Prostate gland (tissue), 2 donors: ENCODE measurements around the gene CRTC2. TPM values are rescaled to one million over a fixed set of nuclear protein-coding genes. Genes with fewer than 3 reads are reported as not detected.

Source experiments
- DNase-seq: peaks from one replicate; pipeline ENCODE4 v3.0.0-alpha.2; 2019; ENCODE audit warnings: low spot score
- H3K27ac ChIP-seq, 2 donors: fragments of 200-600 bp; sonication (generic); 2 replicates each; pipeline ENCODE4 v1.5.1; 2017 to 2019
- H3K27me3 ChIP-seq: fragments of 200-600 bp; sonication (generic); replicated peaks from 2 replicates; pipeline ENCODE4 v1.5.1; 2019; ENCODE audit not compliant: insufficient read depth
- H3K36me3 ChIP-seq, 2 donors: fragments of 200-600 bp; sonication (generic); 1 replicate in 1 of 2; 2 replicates in 1 of 2; pipeline versions ENCODE4 v1.5.1 to v1.8.1; 2017 to 2019
- H3K4me1 ChIP-seq: fragments of 200-600 bp; sonication (generic); replicated peaks from 2 replicates; pipeline ENCODE4 v1.5.1; 2019
- H3K4me3 ChIP-seq, 2 donors: fragments of 200-600 bp; sonication (generic); 2 replicates each; pipeline ENCODE4 v1.5.1; 2017 to 2019
- H3K9me3 ChIP-seq: fragments of 200-600 bp; sonication (generic); 2 replicates; pipeline ENCODE4 v1.5.1; 2017
- POLR2A ChIP-seq: fragments of 450-650 bp; IDR thresholded peaks from one replicate; pipeline ENCODE4 v1.6.1; 2016; ENCODE audit warnings: antibody characterized with exemption, mild to moderate bottlenecking
- POLR2AphosphoS5 ChIP-seq: sonication (generic); formaldehyde crosslinking; IDR thresholded peaks from one replicate; pipeline ENCODE4 v1.6.1; 2017; ENCODE audit warnings: antibody characterized with exemption
- WGBS: methylation state at CpG from one replicate; pipeline ENCODE4 v1.1.5; 2018; 5-methylcytosine and 5-hydroxymethylcytosine counted together
- intact Hi-C: fragments of 100-400 bp; cut with DNase I; formaldehyde crosslinking; loops from one replicate; pipeline ENCODE4 v1.14.2; 2022
- total RNA-seq, 2 donors: library from RNA; depleted of rRNA; stranded (reverse); fragments of >200 nt; gene quantifications; one replicate each; pipeline ENCODE4 v1.1.0, GENCODE V29; 2016
- TF ChIP-seq, protein P1 (sequence below), 4 experiments: fragments of 200-600 bp in 2 of 4; fragments of 450-650 bp in 2 of 4; sonication (generic) in 2 of 4; IDR thresholded peaks; 1 replicate in 3 of 4; 2 replicates in 1 of 4; pipeline ENCODE4 v1.5.1; 2016 to 2019; ENCODE audit warnings: antibody characterized with exemption in 4 of 4, mild to moderate bottlenecking in 2 of 4, moderate library complexity in 2 of 4

Gene CRTC2
- total RNA-seq, 2 donors from 2014 or later = 18.5 to 30.2 TPM

DNA sequence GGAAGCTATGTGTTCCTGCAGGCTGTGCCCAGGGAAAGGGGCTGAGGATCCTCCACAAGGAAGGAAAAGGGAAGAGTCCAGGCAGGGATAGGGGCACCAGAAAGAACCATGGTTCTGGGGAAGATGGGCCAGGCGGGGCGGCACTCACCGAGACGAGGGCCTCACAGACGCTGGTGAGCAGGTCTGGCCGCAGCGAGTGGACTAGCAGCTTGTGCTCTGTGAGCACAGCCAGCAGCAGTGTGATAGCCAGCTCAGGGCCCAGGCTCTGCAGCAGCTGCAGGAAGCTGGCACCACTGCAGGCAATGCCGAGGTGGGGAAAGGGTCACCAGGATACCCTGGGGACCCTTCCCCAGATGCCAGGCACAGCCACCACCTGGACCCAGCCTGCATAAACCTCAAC, 17.7 kb downstream of the CRTC2 start:
- Histone ChIP-seq H3K27ac (no peak overlapping the region), H3K27me3 (no peaks in the 10 kb centered on the region), H3K4me1 (no peaks in the 10 kb centered on the region), H3K4me3 (no peak overlapping the region), H3K36me3 (peaks cover 4 to 18% of the 10 kb centered on the region in 2 donors), H3K9me3 (no peaks in the 10 kb centered on the region)
- no peak for DNase-seq
- 94% methylated on average over 8 of the region's 8 CpGs for WGBS
- TF ChIP-seq POLR2AphosphoS5 (no peak), POLR2A (no peak)
- TF ChIP-seq, protein P1, sequence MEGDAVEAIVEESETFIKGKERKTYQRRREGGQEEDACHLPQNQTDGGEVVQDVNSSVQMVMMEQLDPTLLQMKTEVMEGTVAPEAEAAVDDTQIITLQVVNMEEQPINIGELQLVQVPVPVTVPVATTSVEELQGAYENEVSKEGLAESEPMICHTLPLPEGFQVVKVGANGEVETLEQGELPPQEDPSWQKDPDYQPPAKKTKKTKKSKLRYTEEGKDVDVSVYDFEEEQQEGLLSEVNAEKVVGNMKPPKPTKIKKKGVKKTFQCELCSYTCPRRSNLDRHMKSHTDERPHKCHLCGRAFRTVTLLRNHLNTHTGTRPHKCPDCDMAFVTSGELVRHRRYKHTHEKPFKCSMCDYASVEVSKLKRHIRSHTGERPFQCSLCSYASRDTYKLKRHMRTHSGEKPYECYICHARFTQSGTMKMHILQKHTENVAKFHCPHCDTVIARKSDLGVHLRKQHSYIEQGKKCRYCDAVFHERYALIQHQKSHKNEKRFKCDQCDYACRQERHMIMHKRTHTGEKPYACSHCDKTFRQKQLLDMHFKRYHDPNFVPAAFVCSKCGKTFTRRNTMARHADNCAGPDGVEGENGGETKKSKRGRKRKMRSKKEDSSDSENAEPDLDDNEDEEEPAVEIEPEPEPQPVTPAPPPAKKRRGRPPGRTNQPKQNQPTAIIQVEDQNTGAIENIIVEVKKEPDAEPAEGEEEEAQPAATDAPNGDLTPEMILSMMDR (IDR thresholded peaks at IDR 0.05) = no peak
- intact Hi-C loops = no loop called here

DNA sequence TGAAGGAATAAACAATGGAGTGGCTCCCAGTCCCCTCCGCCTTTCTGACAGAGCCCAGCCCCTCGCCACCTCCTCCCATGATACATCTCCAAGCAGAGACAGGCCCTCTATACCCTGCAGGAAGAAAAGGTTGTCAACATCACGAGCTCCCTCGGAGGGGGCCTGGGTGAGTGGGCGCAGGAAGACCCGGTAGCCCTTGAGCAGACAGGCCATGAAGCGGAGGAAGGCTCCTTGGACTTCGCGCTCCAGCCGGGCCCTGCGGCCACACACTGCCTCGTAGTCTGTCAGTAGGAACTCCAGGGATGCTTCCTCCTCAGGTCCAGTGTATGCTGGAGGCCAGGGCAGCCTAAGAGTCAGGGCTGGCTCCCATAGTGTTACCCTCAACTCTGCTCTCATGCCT, 18.9 kb downstream of the CRTC2 start:
- Histone ChIP-seq H3K36me3 (peaks cover 4 to 24% of the 10 kb centered on the region in 2 donors), H3K27me3 (no peaks in the 10 kb centered on the region), H3K4me3 (no peak overlapping the region), H3K4me1 (no peaks in the 10 kb centered on the region), H3K9me3 (no peaks in the 10 kb centered on the region), H3K27ac (no peak overlapping the region)
- intact Hi-C loops = no loop called here
- TF ChIP-seq POLR2AphosphoS5 (no peak), POLR2A (no peak)
- TF ChIP-seq, protein P1 (IDR thresholded peaks at IDR 0.05) = no peak
- WGBS = 59% methylated on average over 3 of the region's 12 CpGs
- no peak for DNase-seq

- Histone ChIP-seq H3K9me3 (no peaks in the 10 kb centered on the region), H3K27ac (no peak overlapping the region), H3K4me3 (no peak overlapping the region), H3K27me3 (no peaks in the 10 kb centered on the region), H3K36me3 (peaks cover 4 to 29% of the 10 kb centered on the region in 2 donors), H3K4me1 (no peaks in the 10 kb centered on the region)
- 90% methylated on average over 3 of the region's 3 CpGs for WGBS
- intact Hi-C loops = no loop called here
- TF ChIP-seq POLR2AphosphoS5 (no peak), POLR2A (no peak)
- no peak for DNase-seq
Measured at GRCh38 chr1:153938996-153939395, 19.4 kb downstream of the CRTC2 start.

DNA sequence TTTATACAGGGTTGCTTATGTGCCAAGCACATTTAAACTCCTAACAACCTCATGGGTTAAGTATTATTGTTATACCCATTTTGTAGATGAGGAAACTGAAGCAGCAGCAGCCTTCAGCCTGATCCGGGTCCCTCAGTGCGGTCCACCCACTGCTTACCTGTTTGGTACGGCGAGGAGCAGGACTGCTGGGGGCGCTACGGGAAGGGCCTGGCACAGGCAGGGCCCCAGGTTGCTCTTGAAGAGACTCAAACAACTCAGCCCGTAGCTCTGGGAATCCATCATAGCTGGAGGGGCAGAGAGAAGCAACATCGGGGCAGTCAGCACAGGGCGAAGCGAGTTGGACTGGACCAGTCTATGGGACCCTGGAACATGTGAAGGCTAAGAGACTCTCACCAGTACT, 21.1 kb downstream of the CRTC2 start:
- H3K27me3 ChIP-seq = no peaks in the 10 kb centered on the region
- no peak overlapping the region for H3K4me3 ChIP-seq
- DNase-seq = no peak
- H3K4me1 ChIP-seq = no peaks in the 10 kb centered on the region
- no peaks in the 10 kb centered on the region for H3K9me3 ChIP-seq
- 97% methylated on average over 10 of the region's 10 CpGs for WGBS
- no peak overlapping the region for H3K27ac ChIP-seq
- TF ChIP-seq POLR2AphosphoS5 = no peak
- TF ChIP-seq, protein P1 (IDR thresholded peaks at IDR 0.05) = no peak
- no peak for TF ChIP-seq POLR2A
- H3K36me3 ChIP-seq = peaks cover 10 to 37% of the 10 kb centered on the region in 2 donors
- intact Hi-C loops = no loop called here

- DNase-seq = no peak
- H3K4me3 ChIP-seq = no peak overlapping the region
- no peaks in the 10 kb centered on the region for H3K27me3 ChIP-seq
- no peak for TF ChIP-seq POLR2AphosphoS5
- H3K9me3 ChIP-seq = no peaks in the 10 kb centered on the region
- H3K27ac ChIP-seq = no peak overlapping the region
- WGBS = 95% methylated on average over 12 of the region's 12 CpGs
- H3K36me3 ChIP-seq = peaks cover 10 to 40% of the 10 kb centered on the region in 2 donors
- intact Hi-C loops = no loop called here
- no peaks in the 10 kb centered on the region for H3K4me1 ChIP-seq
Measured at GRCh38 chr1:153936011-153936802, 22.2 kb downstream of the CRTC2 start.

DNA sequence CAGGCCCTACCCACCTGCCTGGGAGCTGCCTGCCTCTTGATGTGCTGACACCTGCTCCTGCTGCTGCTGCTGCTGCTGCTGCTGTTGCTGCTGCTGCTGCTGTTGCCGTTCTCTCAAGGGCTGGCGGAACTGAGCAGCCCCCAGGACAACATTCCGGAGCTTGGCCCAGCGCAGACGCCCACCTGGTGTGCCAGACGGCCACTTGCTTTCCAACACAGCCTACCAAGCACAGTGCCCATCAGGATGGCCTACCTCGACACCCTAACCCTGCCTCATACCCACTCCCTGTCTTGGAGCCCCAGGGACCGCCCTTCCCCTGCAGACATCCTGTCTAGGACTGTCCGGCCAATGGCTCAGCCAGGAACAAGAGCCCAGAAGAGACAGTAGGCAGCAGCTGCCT, 23.7 kb downstream of the CRTC2 start:
- WGBS = 98% methylated on average over 9 of the region's 9 CpGs
- H3K4me3 ChIP-seq = no peak overlapping the region
- H3K9me3 ChIP-seq = no peaks in the 10 kb centered on the region
- H3K36me3 ChIP-seq = peaks cover 14 to 40% of the 10 kb centered on the region in 2 donors
- TF ChIP-seq POLR2AphosphoS5 = no peak
- TF ChIP-seq POLR2A = no peak
- TF ChIP-seq, protein P1 (IDR thresholded peaks at IDR 0.05) = no peak
- no peaks in the 10 kb centered on the region for H3K27me3 ChIP-seq
- intact Hi-C loops = no loop called here
- no peak for DNase-seq
- H3K4me1 ChIP-seq = no peaks in the 10 kb centered on the region
- H3K27ac ChIP-seq = no peak overlapping the region
